ENCODE results near the gene AEN.

DNA sequence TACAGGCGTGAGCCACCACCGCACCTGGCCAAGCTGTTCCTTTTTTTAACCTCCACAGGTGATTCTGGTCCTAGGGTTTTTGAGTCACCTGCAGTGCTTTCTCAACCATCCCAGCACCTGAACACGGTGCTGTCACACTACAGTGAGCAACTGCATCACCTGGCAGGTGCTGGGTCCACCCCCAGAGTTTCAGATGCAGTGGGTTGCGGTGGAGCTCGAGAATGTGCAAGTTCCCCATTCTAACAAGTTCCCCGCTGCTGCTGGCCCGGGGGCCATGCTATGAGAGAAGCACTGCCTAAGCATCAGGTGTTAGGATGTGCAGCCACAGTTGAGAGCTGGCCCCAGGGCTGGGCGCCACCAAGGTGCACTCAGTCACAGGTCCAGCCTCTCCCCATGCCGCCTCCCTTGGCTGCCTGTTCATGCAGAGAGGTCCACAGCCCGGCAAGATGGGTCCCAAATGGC, 35.7 kb downstream of the AEN start:
- TF ChIP-seq EZH2 (IDR thresholded peaks at IDR 0.05; ENCODE audit: borderline replicate concordance, low read length): no peak
- no peak for TF ChIP-seq CTCF (conservative IDR thresholded peaks at IDR 0.05 in 1 of 2, IDR thresholded peaks at IDR 0.05 in 1 of 2; ENCODE audit: extremely low read depth in 1 of 2, insufficient read depth in 1 of 2, low read depth in 1 of 2, low read length in 2 of 2)

Data from mammary epithelial cell (primary cell).